Measurements from ENCODE around the gene MAST4. TPM values are rescaled to one million over a fixed set of nuclear protein-coding genes. Genes with fewer than 3 reads are reported as not detected.

Gene MAST4
- total RNA-seq, 1 donor from 2014 or later, result 26.8 TPM

DNA sequence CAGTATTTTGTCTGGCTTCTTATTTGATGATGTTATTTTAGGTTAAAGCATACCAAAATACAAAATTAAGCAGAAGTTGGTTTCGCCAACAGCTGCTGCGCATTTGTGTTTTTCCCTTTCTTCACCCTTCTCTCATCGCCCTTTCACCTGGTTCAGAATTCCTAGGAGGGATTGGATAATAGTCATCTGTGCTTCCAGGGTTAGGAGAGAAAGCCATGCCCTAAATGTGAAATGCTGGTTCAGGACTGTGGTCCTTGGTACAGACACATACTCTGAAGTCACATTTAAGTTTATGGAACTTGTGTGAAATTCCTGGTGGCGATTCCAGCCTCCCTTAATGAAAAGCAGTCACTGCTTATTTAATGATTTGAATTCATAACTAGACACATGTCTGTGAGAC, 7.7 kb downstream of the MAST4 start:
- DNase-seq (ENCODE audit: low read depth in 2 of 2), result no peak

- DNase-seq (ENCODE audit: low read depth in 2 of 2), result no peak
Measured at GRCh38 chr5:66606713-66607112, 10.5 kb downstream of the MAST4 start.

- no peak for DNase-seq (ENCODE audit: low read depth in 2 of 2)
Measured at GRCh38 chr5:66608501-66608900, 12.3 kb downstream of the MAST4 start.

DNA sequence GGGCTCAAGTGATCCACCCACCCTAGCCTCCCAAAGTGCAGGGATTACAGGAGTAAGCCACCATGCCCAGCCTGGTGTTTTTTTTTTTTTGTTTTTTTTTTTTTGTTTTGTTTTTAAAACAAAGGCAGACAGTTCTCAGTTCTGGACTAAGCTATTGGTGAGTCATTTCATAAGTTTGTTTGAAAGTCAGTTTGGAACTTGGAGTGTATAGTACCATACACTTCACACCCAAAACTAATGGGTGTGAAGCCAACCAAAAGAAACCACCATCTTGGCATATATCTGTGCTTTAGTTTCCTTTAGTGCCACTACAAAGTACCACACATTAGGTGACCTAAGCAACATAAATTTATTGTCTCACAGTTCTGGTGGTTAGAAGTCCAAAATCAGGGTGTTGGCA, 13.4 kb downstream of the MAST4 start:
- no peak for DNase-seq (ENCODE audit: low read depth in 2 of 2)

GRCh38 chr5:66612226-66612625, 16.0 kb downstream of the MAST4 start:
- no peak for DNase-seq (ENCODE audit: low read depth in 2 of 2)

GRCh38 chr5:66615136-66615535, 18.9 kb downstream of the MAST4 start:
- DNase-seq (ENCODE audit: low read depth in 2 of 2), result no peak

GRCh38 chr5:66615894-66616293, 19.7 kb downstream of the MAST4 start:
- DNase-seq (ENCODE audit: low read depth in 2 of 2), result no peak

DNA sequence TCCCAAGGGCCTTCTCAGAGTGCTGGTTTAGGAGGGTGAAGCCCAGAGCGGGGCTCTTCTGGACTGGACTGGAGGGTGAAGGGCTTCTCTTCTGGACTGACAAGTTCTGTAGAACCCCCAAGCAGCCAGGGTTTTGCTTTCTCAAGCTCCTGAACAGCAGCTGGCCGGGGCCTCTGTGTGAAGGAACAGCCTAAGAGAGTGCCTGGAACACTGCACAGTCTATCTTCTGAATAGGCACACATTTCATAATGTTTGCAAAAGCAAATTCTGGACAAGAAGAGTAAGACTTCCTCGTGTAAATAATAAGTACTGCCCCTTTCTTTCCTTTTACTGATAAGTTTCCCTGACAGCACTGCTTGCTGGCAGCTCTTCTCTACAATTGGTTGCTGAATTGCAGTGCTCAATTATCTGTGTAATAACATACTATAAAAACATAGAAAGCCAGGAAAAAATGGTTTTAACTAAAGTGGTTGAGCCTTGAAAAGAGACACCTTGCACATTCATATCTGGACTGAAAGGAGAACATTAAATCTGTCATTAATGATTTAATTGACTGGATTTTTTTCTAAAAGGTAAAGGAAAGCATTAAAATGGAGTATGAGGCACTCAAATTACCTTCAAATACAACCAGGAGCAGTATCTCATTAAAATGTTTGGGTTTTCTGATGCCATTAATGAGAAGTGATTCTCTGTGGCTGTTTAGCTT, 20.5 kb downstream of the MAST4 start:
- no peak for DNase-seq (ENCODE audit: low read depth in 2 of 2)

GRCh38 chr5:66617226-66617861, 21.2 kb downstream of the MAST4 start:
- DNase-seq (ENCODE audit: low read depth in 2 of 2), result no peak

- no peak for DNase-seq (ENCODE audit: low read depth in 2 of 2)
Measured at GRCh38 chr5:66617991-66618768, 22.0 kb downstream of the MAST4 start.

- no peak for DNase-seq (ENCODE audit: low read depth in 2 of 2)
Measured at GRCh38 chr5:66620711-66621110, 24.5 kb downstream of the MAST4 start.

- no peak for DNase-seq (ENCODE audit: low read depth in 2 of 2)
Measured at GRCh38 chr5:66621146-66621545, 25.0 kb downstream of the MAST4 start.

DNA sequence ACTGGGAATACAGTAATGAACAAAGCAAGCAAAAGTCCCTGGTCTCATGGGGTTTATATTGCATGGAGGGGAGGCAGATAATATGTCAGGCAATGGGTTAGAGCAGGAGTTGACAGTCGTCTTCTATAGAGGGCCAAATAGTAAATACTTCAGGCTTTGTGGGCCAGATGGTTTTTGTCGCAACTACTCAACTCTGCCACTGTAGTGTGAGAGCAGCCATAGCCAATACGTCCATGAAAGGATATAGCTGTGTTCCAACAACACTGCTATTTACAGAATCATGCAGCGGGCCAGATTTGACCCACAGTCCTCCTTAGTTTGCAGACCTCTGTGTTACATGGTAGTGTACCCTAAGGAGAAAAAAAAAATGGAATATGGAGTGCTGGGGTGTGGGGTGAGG, 25.5 kb downstream of the MAST4 start:
- no peak for DNase-seq (ENCODE audit: low read depth in 2 of 2)

DNA sequence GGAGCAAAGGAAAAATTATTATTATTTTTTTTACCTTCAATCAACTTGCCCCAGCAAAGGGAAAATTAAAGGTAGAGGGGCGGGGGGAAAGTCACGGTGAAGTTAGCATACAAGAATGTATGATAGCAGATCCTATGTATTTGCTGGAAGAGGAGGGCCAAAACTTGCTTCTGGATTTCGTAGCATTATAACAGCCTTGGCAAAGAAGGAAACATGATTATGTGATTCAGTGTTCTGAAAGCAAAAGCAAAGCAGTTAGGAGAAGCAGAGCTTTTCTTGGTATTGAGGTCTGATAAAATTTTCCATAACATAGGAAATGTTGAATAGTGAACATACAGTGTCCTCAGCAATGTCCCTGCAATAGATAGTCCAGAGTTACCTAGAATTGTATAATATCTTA, 32.4 kb downstream of the MAST4 start:
- DNase-seq (ENCODE audit: low read depth in 2 of 2), result no peak

- no peak for DNase-seq (ENCODE audit: low read depth in 2 of 2)
Measured at GRCh38 chr5:66629446-66629845, 33.3 kb downstream of the MAST4 start.

DNA sequence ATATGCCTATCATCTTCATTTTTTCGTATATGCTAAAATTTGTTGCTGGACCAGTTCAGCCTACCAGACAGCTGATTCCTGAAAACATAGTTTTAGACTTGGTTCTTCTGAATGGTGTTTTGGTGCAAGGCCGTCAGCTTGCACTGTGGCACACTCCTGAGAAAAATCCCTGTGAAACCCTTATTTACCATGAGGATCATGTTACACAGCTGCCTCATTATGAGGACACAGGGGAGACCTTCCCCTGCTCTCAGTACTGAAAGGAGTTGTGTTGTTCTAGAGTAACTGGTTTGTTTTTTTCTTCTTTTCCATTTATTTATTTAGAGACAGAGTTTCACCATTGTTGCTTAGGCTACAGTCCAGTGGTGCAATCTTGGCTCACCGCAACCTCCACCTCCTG, 37.6 kb downstream of the MAST4 start:
- no peak for DNase-seq (ENCODE audit: low read depth in 2 of 2)

DNA sequence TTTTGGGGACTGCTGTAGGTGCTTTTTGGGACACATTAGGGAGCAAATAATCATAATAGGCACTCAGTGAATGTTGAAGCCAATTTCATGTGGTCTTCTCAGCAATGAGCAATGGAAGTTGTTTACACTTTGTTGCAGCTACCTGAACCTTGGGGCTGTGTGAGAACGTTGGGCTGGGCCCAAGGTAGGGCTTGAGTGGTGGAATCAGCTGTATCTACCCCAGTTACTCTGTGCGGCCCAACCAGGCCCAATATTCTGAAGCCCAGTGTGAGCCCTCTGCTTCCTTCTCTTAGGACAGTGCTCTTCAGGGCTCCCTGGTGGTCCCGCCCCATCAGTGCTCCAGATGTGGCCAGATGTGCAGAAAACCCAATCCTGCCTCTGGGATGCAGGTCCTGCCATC, 38.4 kb downstream of the MAST4 start:
- DNase-seq (ENCODE audit: low read depth in 2 of 2), result no peak

DNA sequence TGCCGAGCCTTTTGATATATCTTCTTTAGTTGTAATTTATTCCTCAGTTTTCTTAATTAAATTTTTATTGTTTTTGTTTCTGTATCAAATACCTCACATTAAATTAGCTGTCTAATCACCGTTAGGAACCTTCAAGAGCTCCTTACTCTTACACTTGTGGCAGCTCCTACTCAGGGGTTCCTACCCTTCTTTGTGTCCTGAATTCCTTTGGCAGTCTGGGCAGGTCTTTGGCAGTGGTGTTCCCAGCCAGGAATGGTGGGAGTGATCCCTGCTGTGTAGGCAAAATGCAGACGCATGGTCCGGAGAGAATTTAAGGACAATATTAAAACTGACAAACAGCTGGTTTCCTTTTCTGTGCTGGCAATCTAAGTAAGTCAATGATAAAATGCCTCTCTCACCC, 41.8 kb downstream of the MAST4 start:
- no peak for DNase-seq (ENCODE audit: low read depth in 2 of 2)

- DNase-seq (ENCODE audit: low read depth in 2 of 2), result no peak
Measured at GRCh38 chr5:66639037-66639436, 42.8 kb downstream of the MAST4 start.

DNA sequence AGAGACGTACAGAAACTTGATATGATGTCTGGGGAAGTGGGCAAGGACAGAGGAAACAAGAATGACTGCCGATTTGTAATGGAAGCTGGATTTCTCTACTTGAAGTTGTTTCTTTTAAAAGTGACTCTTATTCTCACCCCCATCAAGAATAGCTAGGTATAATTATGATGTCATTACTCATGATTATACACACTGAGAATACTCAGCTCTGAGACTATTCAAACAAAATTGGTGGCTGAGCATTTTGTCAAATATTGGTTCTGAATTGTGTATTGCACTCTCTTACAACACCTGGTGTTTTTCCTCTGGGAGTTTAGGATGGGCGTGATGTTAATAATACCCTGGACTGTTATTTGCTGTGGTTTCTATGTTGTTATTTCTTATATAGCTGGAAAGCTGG, 46.3 kb downstream of the MAST4 start:
- no peak for DNase-seq (ENCODE audit: low read depth in 2 of 2)

DNA sequence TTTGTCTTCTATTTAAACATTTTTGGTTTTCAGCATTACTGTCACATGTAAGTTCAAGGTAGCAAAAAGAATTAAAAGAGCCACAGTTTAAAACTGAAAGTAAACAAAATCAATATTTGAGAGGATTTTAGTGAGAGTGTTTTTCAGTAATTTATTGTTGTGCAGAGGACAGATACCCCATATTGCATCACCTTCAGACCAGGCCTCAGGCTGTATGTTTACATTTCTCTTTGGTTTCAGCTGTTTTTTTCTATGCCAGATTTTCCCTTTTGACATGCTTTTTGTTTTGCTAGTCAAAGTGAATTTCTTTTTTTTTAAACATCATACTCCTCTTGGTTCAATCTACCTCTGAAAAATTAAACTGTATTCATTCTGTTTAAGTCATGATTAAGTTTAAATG, 47.2 kb downstream of the MAST4 start:
- DNase-seq (ENCODE audit: low read depth in 2 of 2), result no peak

DNA sequence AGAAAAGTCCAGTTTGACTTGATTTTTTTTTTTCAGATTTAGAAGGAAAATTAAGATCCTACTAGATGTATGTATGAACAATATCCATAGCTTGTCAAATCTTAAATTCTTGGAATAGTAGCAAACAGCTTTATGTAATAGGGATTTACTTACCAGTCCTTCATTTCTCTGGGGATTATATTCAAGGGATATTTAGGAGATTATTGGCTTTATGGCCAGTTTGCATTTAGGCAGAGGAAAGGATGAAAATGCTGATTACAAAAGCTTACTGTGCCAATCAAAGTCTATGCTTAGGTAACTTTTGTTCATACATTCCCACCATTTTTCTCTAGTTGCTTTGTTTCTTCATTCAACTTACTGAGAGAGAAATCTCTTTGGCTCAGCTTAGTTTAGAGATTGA, 47.9 kb downstream of the MAST4 start:
- DNase-seq (ENCODE audit: low read depth in 2 of 2), result no peak

- no peak for DNase-seq (ENCODE audit: low read depth in 2 of 2)
Measured at GRCh38 chr5:66645039-66645438, 48.8 kb downstream of the MAST4 start.

Data from lung microvascular endothelial cell (primary cell).